Measurements from ENCODE around the gene SGSH. TPM values are rescaled to one million over a fixed set of nuclear protein-coding genes. Genes with fewer than 3 reads are reported as not detected.

SGSH gene
- total and polyA plus RNA-seq, 7 donors: 3.6 to 37.0 (median 12.1) TPM

DNA sequence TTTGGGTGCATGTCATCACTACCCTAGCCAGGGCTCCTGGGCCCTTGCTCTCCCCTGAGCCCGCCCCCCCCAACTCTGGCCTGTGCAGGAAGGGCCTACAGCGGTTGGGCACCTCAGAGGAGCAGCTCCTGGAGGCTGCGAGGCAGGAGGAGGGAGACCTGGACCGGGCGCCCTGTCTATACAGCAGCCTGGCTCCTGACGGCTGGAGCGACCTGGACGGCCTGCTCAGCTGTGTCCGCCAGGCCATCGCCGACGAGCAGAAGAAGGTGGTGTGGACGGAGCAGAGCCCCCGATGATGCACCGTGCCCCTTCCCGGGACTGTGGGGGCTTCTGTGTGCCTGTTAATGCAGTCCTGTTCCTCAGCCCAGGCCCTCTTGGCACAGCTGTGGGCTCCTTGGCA lies 12.1 kb downstream of the SGSH start:
- 94 to 97% methylated on average over 16 of the region's 16 CpGs for WGBS, 2 donors
- H3K4me1 ChIP-seq: no peaks in the 10 kb centered on the region
- H3K27me3 ChIP-seq: no peaks in the 10 kb centered on the region
- intact Hi-C loops (cut with DNase I): no loop called here
- DNase-seq: no peak
- no peaks in the 10 kb centered on the region for H3K9me3 ChIP-seq
- TF ChIP-seq EP300 (IDR thresholded peaks at IDR 0.05) (no peak), POLR2AphosphoS5 (IDR thresholded peaks at IDR 0.05) (no peak), CTCF (IDR thresholded peaks at IDR 0.05) (no peak), POLR2A (IDR thresholded peaks at IDR 0.05) (no peak)
- H3K27ac ChIP-seq: no peak overlapping the region
- H3K36me3 ChIP-seq: peaks cover 4 to 47% (median 19%) of the 10 kb centered on the region in 4 donors
- H3K4me3 ChIP-seq: no peak overlapping the region

- WGBS, 2 donors: 93 to 94% methylated on average over 13 of the region's 13 CpGs
- no peak for DNase-seq
- H3K27me3 ChIP-seq: no peaks in the 10 kb centered on the region
- no peaks in the 10 kb centered on the region for H3K4me1 ChIP-seq
- H3K27ac ChIP-seq: no peak overlapping the region
- peaks cover 0 to 25% (median 9%) of the 10 kb centered on the region in 4 donors for H3K36me3 ChIP-seq
- intact Hi-C loops (cut with DNase I): no loop called here
- TF ChIP-seq POLR2AphosphoS5 (IDR thresholded peaks at IDR 0.05) (no peak), CTCF (IDR thresholded peaks at IDR 0.05) (no peak), POLR2A (IDR thresholded peaks at IDR 0.05) (no peak), EP300 (IDR thresholded peaks at IDR 0.05) (no peak)
- H3K9me3 ChIP-seq: no peaks in the 10 kb centered on the region
- no peak overlapping the region for H3K4me3 ChIP-seq
Measured at GRCh38 chr17:80205811-80206210, 14.3 kb downstream of the SGSH start.

GRCh38 chr17:80204626-80205468 lies 15.3 kb downstream of the SGSH start:
- no peaks in the 10 kb centered on the region for H3K27me3 ChIP-seq
- H3K4me3 ChIP-seq: no peak overlapping the region
- no peak overlapping the region for H3K27ac ChIP-seq
- intact Hi-C loops (cut with DNase I): no loop called here
- H3K36me3 ChIP-seq: peaks cover 0 to 15% (median 2%) of the 10 kb centered on the region in 4 donors
- no peak for TF ChIP-seq CTCF (IDR thresholded peaks at IDR 0.05)
- no peak for TF ChIP-seq POLR2AphosphoS5 (IDR thresholded peaks at IDR 0.05)
- TF ChIP-seq EP300 (IDR thresholded peaks at IDR 0.05): no peak
- no peak for TF ChIP-seq POLR2A (IDR thresholded peaks at IDR 0.05)
- H3K9me3 ChIP-seq: no peaks in the 10 kb centered on the region
- 82 to 87% methylated on average over 19 of the region's 19 CpGs for WGBS, 2 donors
- H3K4me1 ChIP-seq: no peaks in the 10 kb centered on the region
- no peak for DNase-seq

DNA sequence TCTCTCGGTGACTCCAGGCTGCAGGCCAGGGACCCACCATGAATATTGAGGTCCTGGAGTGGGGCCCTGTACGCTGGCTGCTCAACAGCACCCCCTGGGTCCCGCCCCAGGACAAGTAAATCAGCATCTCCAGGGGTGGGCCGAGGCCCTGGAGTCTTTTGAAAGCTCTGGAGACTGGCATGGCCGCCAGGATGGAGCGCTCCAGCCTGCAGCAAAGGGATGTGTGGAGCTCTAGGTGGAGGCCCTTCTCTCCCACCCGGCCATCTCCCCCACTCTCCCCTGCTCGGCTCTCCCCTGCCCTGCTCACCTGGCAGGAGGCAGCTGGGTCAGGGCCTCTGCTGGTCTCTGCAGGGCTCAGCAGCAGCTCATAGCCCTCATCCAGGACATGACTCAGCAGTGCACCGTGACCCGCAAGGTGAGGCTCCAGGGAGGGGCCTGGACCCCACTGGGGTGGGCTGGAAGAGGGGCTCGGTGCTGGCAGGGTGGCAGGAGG lies 16.6 kb downstream of the SGSH start:
- Histone ChIP-seq H3K36me3 (peaks cover 0 to 3% (median 0%) of the 10 kb centered on the region in 4 donors), H3K9me3 (no peaks in the 10 kb centered on the region), H3K4me3 (no peak overlapping the region), H3K4me1 (no peaks in the 10 kb centered on the region), H3K27ac (no peak overlapping the region), H3K27me3 (no peaks in the 10 kb centered on the region)
- no peak for DNase-seq
- intact Hi-C loops (cut with DNase I): no loop called here
- TF ChIP-seq EP300 (IDR thresholded peaks at IDR 0.05): no peak
- TF ChIP-seq POLR2A (IDR thresholded peaks at IDR 0.05): no peak
- no peak for TF ChIP-seq POLR2AphosphoS5 (IDR thresholded peaks at IDR 0.05)
- TF ChIP-seq CTCF (IDR thresholded peaks at IDR 0.05): no peak
- WGBS, 2 donors: 83 to 88% methylated on average over 11 of the region's 11 CpGs

All from sigmoid colon (tissue), 7 donors.